CD4-positive, alpha-beta T cell treated with Interleukin-15 for 4 hours (primary cell): ENCODE results near the gene TMEM131L.

Experiments used
- DNase-seq: peaks from one replicate; pipeline ENCODE4 v3.0.0-alpha.2; 2020; ENCODE audit warnings: low spot score

The TMEM131L gene

GRCh38 chr4:153521999-153522801, 56.0 kb downstream of the TMEM131L start:
- peak; percentile 63 for DNase-seq

- DNase-seq = peak; percentile 43
Observed at GRCh38 chr4:153522802-153523094, 56.6 kb downstream of the TMEM131L start.

DNA sequence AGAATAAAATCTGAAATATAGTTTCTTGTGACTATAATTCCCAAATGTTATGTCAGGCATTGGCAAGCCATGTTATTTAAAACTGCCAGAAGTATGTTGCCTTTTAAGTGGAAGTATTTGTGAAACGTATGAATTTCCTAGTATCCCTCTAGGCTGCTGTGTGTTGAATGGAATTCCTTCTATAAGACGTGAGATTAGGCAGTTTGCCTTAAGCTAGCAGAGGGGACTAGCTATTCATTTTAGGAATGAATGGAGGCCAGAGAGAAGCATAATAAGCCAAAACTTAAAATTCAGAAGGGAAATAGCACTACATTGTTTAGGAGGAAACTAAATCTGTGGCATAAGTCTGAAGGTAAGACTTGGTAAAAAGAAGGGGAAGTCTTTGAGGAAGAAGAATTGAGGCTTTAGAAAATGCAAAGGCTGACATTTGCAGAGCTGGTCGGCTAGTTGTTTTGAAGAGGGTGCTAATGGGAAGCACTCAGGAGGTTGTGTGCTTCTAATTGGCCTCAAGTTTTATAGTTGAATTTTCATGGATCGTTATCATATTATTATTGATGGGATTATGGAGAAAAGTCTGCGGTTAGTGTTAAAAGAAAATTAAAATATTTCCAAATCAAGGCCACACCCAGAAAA, 57.1 kb downstream of the TMEM131L start:
- DNase-seq = no peak

- DNase-seq = no peak
Observed at GRCh38 chr4:153523941-153524386, 57.8 kb downstream of the TMEM131L start.

DNA sequence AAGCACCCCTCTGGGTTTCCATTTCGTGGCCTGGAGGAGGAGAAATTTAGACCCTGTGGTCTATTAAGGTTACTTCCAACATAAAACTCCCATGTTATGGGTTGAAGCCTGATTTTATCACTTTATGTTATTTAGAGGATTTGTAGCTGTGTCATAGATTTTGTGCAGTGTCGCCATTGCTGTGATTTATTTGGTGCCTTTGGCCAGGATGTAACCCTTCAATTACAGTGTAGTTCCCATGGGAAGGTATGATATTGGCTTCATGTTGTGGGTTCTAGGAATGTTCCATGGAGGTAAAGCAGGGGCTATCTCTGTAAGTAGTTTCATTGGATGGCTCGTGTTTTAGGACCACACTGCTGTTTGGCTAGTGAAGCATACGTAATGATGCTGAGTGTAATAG, 58.5 kb downstream of the TMEM131L start:
- DNase-seq = no peak

DNA sequence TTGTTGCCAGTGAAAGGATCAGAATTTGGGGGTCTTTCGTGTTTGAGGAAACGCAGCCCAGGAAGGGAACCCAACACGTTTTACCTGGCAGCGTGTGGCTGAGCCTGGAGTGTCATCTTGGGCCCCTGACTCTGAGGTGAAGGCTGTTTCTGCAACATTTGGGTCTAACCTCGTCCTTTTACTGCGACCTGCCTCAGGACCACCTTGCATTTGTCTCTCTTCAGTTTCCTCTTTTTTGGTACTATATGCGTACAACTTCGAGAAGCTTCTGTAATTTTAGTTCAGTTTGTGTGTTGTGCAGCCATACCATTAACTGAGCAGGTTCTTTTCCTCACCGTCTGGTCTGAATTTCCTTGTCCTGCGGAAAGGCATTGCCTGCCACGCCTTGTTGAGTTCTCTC, 61.5 kb downstream of the TMEM131L start:
- no peak for DNase-seq

GRCh38 chr4:153528705-153529485, 62.7 kb downstream of the TMEM131L start:
- DNase-seq = no peak

DNA sequence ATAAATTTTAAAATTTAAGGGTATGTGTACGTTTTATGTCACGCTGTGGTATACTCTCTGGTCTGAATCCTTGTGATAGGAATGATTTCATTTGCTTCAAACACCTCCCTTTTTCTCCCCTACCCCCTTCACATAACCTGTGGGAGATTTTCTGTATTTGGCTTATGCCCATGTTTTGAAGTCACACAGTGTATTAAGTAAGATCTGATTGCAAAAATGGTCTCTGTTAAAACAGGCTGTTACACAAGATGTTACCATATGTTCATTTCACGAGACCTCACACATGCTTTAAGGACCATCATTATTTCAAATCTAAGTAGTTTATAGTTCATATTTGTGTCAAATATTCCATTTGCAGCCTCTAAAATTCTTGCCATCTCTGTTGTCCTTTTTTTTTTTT, 63.5 kb downstream of the TMEM131L start:
- DNase-seq = no peak

DNA sequence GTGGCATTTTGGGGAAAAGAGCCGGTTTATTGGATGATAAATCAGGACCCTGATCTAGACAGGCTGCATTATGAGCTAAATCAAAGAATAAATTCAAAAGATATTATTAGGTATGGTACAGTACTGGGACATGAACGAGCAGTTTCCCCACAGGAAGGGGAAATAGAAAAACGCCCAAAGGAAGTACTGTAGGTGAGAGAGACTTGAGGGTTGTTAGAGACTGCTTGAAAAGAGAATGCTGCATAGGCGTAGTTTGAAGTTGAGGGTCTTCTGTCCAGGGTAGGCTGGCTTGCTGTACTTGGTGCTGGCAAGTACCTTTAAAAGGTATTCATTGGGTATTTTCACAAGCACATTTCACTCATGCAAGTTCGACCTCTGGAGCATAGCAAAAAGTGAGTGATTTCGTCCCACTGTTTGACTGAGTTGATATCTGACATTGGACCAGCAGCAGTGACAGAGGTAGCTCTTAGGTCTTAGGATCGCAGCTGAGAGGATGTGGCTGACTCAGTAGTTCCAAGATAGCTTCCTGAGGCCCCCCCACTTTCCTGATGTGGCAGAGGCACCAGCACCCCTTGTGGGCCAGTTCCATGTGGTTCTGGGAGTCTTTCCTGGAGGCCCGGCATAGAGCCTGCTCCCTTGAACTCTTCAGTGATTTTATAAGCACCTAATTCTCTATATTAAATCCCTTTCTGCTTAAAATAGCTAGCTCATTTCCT, 64.3 kb downstream of the TMEM131L start:
- peak; percentile 26 for DNase-seq

- no peak for DNase-seq
Observed at GRCh38 chr4:153531000-153531358, 64.8 kb downstream of the TMEM131L start.

- no peak for DNase-seq
Observed at GRCh38 chr4:153531976-153532626, 65.9 kb downstream of the TMEM131L start.

GRCh38 chr4:153532636-153533035, 66.5 kb downstream of the TMEM131L start:
- DNase-seq = no peak

- no peak for DNase-seq
Observed at GRCh38 chr4:153533387-153533786, 67.2 kb downstream of the TMEM131L start.

GRCh38 chr4:153534792-153535629, 68.9 kb downstream of the TMEM131L start:
- no peak for DNase-seq

DNA sequence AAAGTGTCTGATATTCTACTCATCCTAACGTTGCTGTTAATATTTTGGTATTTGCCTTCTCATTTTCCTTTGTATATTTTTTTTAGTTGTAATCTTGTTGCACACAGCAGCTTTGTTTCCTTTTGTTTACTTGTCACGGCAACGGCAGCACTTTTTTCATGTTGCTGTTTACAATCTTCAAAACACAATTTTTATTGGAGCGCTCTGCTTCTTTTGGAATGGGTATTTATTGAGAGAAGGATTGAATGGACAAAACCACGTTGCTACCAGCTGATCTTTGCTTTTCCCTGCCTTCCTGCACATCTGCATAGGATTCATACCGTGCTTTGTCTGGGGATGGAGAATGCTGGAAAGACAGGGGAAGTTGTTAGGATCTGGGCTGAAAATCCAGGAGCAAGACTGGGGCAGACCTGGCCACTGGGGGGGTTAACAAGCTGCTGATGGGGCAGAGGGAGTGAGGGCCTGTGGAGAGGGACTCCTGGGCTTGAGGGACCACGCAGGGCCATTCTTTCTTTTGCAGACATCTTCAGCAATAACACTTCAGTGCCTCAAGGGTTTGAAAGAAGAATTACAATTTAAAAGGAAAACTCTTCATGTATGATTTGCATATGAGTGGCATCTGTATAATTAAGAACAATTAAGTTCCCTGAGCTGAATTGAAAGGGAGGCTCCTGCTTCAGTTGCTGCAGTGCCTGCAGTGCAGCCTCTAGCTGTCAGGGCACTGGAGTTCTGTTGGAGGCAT, 69.8 kb downstream of the TMEM131L start:
- DNase-seq = peak; percentile 14

GRCh38 chr4:153537493-153537960, 71.4 kb downstream of the TMEM131L start:
- no peak for DNase-seq

- no peak for DNase-seq
Observed at GRCh38 chr4:153538487-153539357, 72.6 kb downstream of the TMEM131L start.

GRCh38 chr4:153539422-153539821, 73.3 kb downstream of the TMEM131L start:
- no peak for DNase-seq

DNA sequence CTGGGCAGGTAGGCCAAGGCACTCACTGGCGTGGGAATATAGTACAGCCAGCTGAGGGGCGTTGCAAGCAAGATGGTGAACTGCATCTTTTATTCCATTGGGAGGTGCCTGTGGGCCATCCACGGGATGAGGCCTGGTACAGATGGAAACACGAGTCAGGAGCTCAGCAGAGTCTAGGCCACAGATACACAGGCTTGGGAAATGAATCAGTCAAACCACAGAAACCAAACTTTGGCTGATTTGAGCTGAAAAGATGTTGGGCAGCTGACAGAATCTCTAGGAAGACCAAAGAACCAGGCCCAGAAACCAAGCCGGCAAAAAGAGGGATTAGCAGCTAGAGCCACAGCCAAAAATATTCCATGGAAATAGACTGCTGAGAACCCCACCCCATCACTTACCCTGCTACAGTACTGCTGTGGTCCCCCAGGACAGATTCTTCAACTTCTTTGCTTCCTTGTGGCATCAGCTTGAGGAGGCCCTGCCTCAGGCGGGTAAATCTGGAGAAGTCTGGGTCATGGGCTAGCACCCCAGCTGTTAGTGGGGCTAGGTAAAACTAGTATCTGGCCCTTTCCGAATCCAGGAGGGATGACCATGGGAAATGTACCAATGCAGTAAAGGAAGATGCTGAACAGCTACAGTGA, 75.4 kb downstream of the TMEM131L start:
- no peak for DNase-seq
